HUES6 (cell line): ENCODE data around the gene TMEM132D.

ENCODE experiments used
- H3K27ac ChIP-seq: 2 replicates; pipeline ENCODE4 v1.7.0; 2013; ENCODE audit warnings: low read depth, mild to moderate bottlenecking, low read length, inconsistent platforms
- H3K27me3 ChIP-seq: 2 replicates; pipeline ENCODE4 v1.6.1; 2013; ENCODE audit warnings: low read length; ENCODE audit not compliant: control insufficient read depth, insufficient read depth
- H3K36me3 ChIP-seq: 2 replicates; pipeline ENCODE4 v1.6.1; 2013; ENCODE audit warnings: low read length; ENCODE audit not compliant: control insufficient read depth, insufficient read depth
- H3K4me1 ChIP-seq: 2 replicates; pipeline ENCODE4 v1.6.1; 2013; ENCODE audit warnings: low read length; ENCODE audit not compliant: control insufficient read depth, insufficient read depth
- H3K4me3 ChIP-seq: 2 replicates; pipeline ENCODE4 v1.5.1; 2013; ENCODE audit warnings: low read depth, low read length
- H3K9ac ChIP-seq: one replicate; pipeline ENCODE4 v1.6.1; 2013; ENCODE audit warnings: mild to moderate bottlenecking, low read length
- H3K9me3 ChIP-seq: 2 replicates; pipeline ENCODE4 v1.6.1; 2013; ENCODE audit warnings: low read depth, low read length; ENCODE audit not compliant: control insufficient read depth, insufficient read depth

TMEM132D gene

GRCh38 chr12:129312048-129312447, 591.8 kb downstream of the TMEM132D start:
- H3K36me3 ChIP-seq = no peaks in the 10 kb centered on the region
- H3K4me1 ChIP-seq = no peaks in the 10 kb centered on the region
- H3K4me3 ChIP-seq = no peak overlapping the region
- H3K27me3 ChIP-seq = no peaks in the 10 kb centered on the region
- H3K9me3 ChIP-seq = no peaks in the 10 kb centered on the region
- H3K27ac ChIP-seq = no peak overlapping the region
- H3K9ac ChIP-seq = no peak overlapping the region

DNA sequence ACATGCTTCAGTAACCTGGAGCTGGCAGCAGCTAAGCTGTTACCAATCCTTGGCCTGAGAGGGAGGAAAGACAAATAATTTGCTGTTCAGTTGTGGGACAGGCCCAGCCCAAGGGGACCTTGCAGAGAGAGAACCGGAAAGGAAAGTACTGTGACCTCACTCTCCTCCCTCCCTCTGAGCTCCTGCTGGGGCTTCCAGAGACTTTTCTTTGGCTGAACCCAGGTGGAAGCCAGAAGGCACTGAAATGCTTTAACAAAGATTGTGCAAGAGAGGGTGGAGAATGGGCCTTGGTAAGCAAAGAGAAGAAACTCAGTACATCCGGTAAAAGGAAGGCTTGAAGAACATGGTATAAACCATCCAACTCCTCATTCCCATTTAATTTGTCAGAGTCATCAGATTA, 593.5 kb downstream of the TMEM132D start:
- H3K4me3 ChIP-seq = no peak overlapping the region
- H3K9ac ChIP-seq = no peak overlapping the region
- no peak overlapping the region for H3K27ac ChIP-seq
- H3K36me3 ChIP-seq = no peaks in the 10 kb centered on the region
- no peaks in the 10 kb centered on the region for H3K4me1 ChIP-seq
- no peaks in the 10 kb centered on the region for H3K9me3 ChIP-seq
- no peaks in the 10 kb centered on the region for H3K27me3 ChIP-seq

- Histone ChIP-seq H3K4me1 (no peaks in the 10 kb centered on the region), H3K36me3 (no peaks in the 10 kb centered on the region), H3K9ac (no peak overlapping the region), H3K27ac (no peak overlapping the region), H3K27me3 (no peaks in the 10 kb centered on the region), H3K9me3 (no peaks in the 10 kb centered on the region), H3K4me3 (no peak overlapping the region)
These were observed 598.0 kb downstream of the TMEM132D start for GRCh38 chr12:129305851-129306250.

DNA sequence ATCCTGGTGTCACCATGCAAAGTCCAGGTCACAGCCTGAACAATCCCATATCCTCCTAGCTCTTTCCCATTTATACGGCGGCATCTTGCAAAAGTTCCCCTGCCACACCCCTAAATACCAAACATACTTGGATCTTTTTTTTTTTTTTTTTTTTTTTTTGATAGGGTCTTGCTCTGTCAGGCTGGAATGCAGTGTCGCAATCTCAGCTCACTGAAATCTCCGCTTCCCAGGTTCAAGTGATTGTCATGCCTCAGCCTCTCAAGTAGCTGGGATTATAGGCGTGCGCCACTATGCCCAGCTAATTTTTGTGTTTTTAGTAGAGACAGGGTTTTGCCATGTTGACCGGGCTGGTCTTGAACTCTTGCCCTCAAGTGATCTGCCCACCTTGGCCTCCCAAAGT, 599.3 kb downstream of the TMEM132D start:
- Histone ChIP-seq H3K4me3 (no peak overlapping the region), H3K9ac (no peak overlapping the region), H3K4me1 (no peaks in the 10 kb centered on the region), H3K9me3 (no peaks in the 10 kb centered on the region), H3K27me3 (no peaks in the 10 kb centered on the region), H3K36me3 (no peaks in the 10 kb centered on the region), H3K27ac (no peak overlapping the region)

- Histone ChIP-seq H3K4me3 (no peak overlapping the region), H3K27ac (no peak overlapping the region), H3K9ac (no peak overlapping the region), H3K9me3 (no peaks in the 10 kb centered on the region; the same call in 1 of the 2 replicates), H3K36me3 (no peaks in the 10 kb centered on the region), H3K4me1 (no peaks in the 10 kb centered on the region), H3K27me3 (no peaks in the 10 kb centered on the region)
These were observed 603.8 kb downstream of the TMEM132D start for GRCh38 chr12:129300011-129300410.

DNA sequence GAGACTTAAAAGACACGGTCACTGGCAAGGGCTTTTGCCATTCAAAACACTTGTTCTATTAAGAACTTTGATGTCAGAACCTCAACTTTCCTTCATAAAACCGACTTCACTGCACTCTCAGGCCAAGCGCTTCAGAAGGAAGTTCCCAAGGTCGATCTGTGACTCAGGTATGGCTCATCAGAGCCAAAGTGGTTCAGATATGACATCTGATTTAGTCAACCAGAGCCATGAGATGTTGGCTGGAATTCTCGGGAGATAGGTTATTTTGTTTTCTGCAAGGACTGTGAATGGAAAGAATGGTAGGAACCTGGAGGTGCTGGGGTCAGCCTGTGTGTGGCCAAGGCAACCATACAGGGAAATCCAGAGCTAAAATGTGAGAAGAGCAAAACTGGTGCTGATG, 604.9 kb downstream of the TMEM132D start:
- Histone ChIP-seq H3K4me3 (no peak overlapping the region), H3K27ac (no peak overlapping the region), H3K4me1 (no peaks in the 10 kb centered on the region), H3K9ac (no peak overlapping the region), H3K36me3 (no peaks in the 10 kb centered on the region), H3K27me3 (no peaks in the 10 kb centered on the region), H3K9me3 (no peaks in the 10 kb centered on the region; the same call in 1 of the 2 replicates)

DNA sequence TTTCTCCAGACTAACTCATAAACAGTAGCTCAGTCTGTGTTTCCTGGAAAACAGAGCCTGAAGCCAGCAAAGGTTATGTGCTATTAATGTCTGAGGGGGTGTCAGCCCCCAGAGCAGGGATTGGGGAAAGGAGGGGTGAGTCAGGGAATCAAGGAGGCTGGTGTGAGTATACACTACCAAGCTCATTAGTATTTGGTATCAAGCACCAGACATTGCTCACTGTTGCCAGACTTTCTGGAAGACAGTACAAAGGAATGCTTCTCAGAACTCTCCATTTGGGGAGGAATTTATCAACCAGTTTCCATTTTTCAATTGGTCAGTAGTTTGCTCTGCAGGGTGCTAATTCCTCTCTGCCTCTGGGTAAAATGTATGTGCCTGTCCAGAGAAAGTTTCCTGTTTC, 607.2 kb downstream of the TMEM132D start:
- no peaks in the 10 kb centered on the region for H3K27me3 ChIP-seq
- H3K27ac ChIP-seq = no peak overlapping the region
- H3K9me3 ChIP-seq = no peaks in the 10 kb centered on the region; the same call in 1 of the 2 replicates
- H3K4me1 ChIP-seq = no peaks in the 10 kb centered on the region
- H3K4me3 ChIP-seq = no peak overlapping the region
- no peaks in the 10 kb centered on the region for H3K36me3 ChIP-seq
- no peak overlapping the region for H3K9ac ChIP-seq

GRCh38 chr12:129294868-129295267, 609.0 kb downstream of the TMEM132D start:
- Histone ChIP-seq H3K27ac (no peak overlapping the region), H3K4me1 (no peaks in the 10 kb centered on the region), H3K4me3 (no peak overlapping the region)

GRCh38 chr12:129279771-129280170, 624.1 kb downstream of the TMEM132D start:
- Histone ChIP-seq H3K4me1 (no peaks in the 10 kb centered on the region), H3K9me3 (no peaks in the 10 kb centered on the region), H3K4me3 (no peak overlapping the region), H3K9ac (no peak overlapping the region), H3K27me3 (no peaks in the 10 kb centered on the region; the same call in none of the 2 replicates), H3K36me3 (no peaks in the 10 kb centered on the region), H3K27ac (no peak overlapping the region)

More at GRCh38 chr12:129294868-129295267, 609.0 kb downstream of the TMEM132D start:
- H3K36me3 ChIP-seq = no peaks in the 10 kb centered on the region
- no peaks in the 10 kb centered on the region; the same call in 1 of the 2 replicates for H3K9me3 ChIP-seq
- H3K27me3 ChIP-seq = no peaks in the 10 kb centered on the region
- no peak overlapping the region for H3K9ac ChIP-seq

DNA sequence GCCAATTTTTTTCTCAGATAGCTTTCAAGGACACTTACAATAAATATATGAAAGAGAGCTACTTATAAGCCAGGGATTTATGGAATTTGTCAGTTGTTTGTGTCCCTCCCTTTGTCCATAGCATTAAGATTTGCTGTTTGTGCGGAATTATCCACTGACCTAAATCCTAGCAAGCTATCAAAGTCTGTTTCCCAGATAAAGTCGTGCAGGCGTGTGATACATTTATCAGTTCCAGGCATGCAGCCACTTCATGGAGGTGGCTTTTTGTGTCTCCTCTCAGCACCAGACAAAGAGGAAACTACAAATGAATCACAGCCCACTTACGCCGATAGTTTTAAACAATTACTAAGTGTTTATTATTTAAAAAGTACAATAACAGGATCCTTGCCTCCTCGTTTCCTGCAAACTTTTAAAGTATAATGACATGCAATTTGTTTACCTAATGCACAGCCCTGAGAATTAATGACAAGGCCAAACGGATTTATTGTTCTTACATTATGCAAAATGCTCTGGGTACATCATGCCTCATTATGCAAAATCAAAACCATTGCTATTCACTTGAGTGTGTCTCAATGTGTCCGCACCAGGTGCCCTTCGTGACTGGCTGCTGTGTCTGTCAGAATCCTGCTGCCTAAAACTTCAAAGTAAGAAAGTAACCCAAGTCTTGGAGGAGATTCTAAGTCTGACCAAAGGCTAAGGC, 627.3 kb downstream of the TMEM132D start:
- Histone ChIP-seq H3K9me3 (no peaks in the 10 kb centered on the region), H3K27me3 (no peaks in the 10 kb centered on the region), H3K4me3 (no peak overlapping the region), H3K4me1 (no peaks in the 10 kb centered on the region), H3K9ac (no peak overlapping the region), H3K36me3 (no peaks in the 10 kb centered on the region), H3K27ac (no peak overlapping the region)

DNA sequence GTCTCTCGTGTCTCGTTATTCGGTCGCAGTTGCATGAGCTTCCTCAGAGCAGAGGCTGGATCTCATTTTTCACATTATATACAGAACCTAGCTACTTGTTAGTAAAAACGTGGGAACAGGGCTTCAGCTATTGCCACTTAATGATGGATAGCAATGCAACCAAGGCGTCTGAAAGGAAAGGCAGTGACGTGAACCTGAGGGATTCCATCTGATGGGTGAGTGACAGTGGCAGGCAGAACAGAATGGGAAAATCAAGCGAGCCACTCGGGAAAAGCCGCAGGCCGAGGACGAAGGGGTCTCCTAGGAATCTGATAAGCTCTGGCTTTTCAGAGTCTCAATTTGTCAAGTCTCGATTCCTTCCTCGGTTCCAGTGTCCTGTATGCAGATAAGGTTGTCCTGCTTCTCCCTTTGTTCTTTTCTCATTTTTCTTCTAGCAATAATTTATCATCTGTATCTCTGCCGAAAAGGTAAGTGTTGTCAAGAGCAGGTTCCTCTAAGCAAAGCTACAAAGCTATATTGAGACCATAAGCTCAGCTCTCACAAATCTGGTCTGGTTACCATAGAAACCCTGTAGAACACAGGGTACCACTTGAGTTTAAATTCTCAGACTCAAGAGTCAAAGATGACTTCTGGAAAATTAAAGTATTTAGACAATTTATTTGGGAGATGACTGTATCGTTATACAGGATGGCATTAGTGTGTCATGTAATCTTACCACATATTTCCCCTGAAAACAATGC, 633.9 kb downstream of the TMEM132D start:
- Histone ChIP-seq H3K9ac (no peak overlapping the region), H3K27ac (no peak overlapping the region), H3K9me3 (0 out of 2 replicates have a peak, but pooled peaks cover 5% of the 10 kb centered on the region), H3K27me3 (no peaks in the 10 kb centered on the region; the same call in 1 of the 2 replicates), H3K36me3 (no peaks in the 10 kb centered on the region), H3K4me1 (no peaks in the 10 kb centered on the region), H3K4me3 (no peak overlapping the region)
